ENCODE results near the gene TTF1.

TTF1 gene

DNA sequence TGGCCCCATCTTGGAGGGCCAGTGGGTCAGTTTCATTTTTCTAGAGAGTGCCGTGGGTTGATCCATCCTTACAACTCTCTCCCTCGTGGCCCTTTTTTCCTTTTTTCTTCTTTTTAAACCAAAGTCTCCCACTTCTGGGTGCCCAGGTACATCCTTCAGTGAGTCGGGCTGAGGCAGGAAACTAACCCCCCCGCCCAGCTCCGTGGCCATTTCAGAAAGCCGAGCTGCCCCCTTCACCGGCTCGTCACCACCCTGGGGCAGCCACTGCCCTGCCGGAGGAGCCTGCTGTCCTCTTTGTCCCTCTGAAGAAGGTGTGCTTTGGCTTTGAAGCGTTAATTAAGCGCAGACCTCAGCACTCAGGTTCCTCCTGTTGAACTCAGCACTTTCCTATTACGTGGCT, 8.5 kb upstream of the TTF1 start:
- Histone ChIP-seq H3K36me3 (ENCODE audit: control insufficient read depth in 5 of 5, insufficient read depth in 5 of 5, low read length in 5 of 5) (no peaks in the 10 kb centered on the region), H3K27ac (ENCODE audit: low read depth, low read length) (no peak overlapping the region), H3K9me3 (ENCODE audit: control insufficient read depth in 5 of 5, low read length in 5 of 5) (no peaks in the 10 kb centered on the region), H3K9ac (ENCODE audit: low read length in 5 of 5) (no peak overlapping the region), H3K4me1 (ENCODE audit: control insufficient read depth in 5 of 5, insufficient read depth in 5 of 5, low read length in 5 of 5) (peaks cover 0 to 13% (median 11%) of the 10 kb centered on the region in 5 donors), H3K4me3 (ENCODE audit: low read depth in 1 of 5, low read length in 5 of 5) (no peak overlapping the region), H3K27me3 (ENCODE audit: control insufficient read depth in 5 of 5, insufficient read depth in 4 of 5, low read length in 5 of 5) (peaks cover 39 to 78% (median 57%) of the 10 kb centered on the region in 5 donors)

DNA sequence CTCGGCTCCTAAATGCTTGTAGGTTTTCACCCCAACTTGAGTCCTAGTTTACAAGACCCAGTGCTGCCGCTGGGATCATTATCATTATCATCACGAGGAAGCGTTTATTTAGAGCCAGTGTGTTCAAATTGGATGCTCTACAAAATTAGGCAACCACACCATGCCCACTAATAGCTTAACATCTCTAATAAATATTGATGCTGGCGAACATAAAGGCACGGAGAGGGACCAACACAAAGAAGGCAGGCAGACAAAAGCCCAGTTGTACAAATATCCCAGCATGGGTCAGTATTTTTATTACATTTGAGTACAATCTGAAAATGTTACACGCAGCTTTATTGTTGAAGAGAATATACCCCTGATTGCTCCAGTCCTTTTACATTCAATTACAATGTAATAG, 8.1 kb upstream of the TTF1 start:
- Histone ChIP-seq H3K4me1 (ENCODE audit: control insufficient read depth in 5 of 5, insufficient read depth in 5 of 5, low read length in 5 of 5) (peaks cover 0 to 18% (median 16%) of the 10 kb centered on the region in 5 donors), H3K36me3 (ENCODE audit: control insufficient read depth in 5 of 5, insufficient read depth in 5 of 5, low read length in 5 of 5) (no peaks in the 10 kb centered on the region), H3K4me3 (ENCODE audit: low read depth in 1 of 5, low read length in 5 of 5) (no peak overlapping the region), H3K27ac (ENCODE audit: low read depth, low read length) (no peak overlapping the region), H3K9ac (ENCODE audit: low read length in 5 of 5) (no peak overlapping the region), H3K9me3 (ENCODE audit: control insufficient read depth in 5 of 5, low read length in 5 of 5) (no peaks in the 10 kb centered on the region), H3K27me3 (ENCODE audit: control insufficient read depth in 5 of 5, insufficient read depth in 4 of 5, low read length in 5 of 5) (peaks cover 40 to 79% (median 59%) of the 10 kb centered on the region in 5 donors)

DNA sequence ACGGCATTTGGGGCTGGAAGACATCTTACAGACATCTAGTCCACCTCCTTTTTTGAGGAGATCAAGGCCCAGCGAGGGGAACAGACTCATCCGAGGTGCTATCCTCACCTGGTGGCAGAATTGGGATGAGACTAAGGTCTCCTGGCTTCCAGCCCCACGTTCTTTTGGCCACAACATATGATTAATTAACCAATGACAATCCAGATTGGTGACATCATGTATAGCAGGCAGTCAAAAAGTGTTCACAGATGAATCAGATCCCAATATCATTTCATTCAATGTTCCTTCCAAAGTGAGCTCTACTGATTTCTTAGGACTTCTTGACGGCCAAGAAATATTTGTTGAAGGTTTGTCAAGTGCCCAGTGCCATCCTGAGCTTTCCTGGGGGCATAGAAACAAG, 7.3 kb upstream of the TTF1 start:
- peaks cover 43 to 80% (median 59%) of the 10 kb centered on the region in 5 donors for H3K27me3 ChIP-seq (ENCODE audit: control insufficient read depth in 5 of 5, insufficient read depth in 4 of 5, low read length in 5 of 5)
- H3K4me1 ChIP-seq (ENCODE audit: control insufficient read depth in 5 of 5, insufficient read depth in 5 of 5, low read length in 5 of 5): peaks cover 0 to 21% (median 19%) of the 10 kb centered on the region in 5 donors
- H3K9ac ChIP-seq (ENCODE audit: low read length in 5 of 5): no peak overlapping the region
- no peaks in the 10 kb centered on the region for H3K9me3 ChIP-seq (ENCODE audit: control insufficient read depth in 5 of 5, low read length in 5 of 5)
- H3K27ac ChIP-seq (ENCODE audit: low read depth, low read length): no peak overlapping the region
- H3K36me3 ChIP-seq (ENCODE audit: control insufficient read depth in 5 of 5, insufficient read depth in 5 of 5, low read length in 5 of 5): no peaks in the 10 kb centered on the region
- H3K4me3 ChIP-seq (ENCODE audit: low read depth in 1 of 5, low read length in 5 of 5): no peak overlapping the region

DNA sequence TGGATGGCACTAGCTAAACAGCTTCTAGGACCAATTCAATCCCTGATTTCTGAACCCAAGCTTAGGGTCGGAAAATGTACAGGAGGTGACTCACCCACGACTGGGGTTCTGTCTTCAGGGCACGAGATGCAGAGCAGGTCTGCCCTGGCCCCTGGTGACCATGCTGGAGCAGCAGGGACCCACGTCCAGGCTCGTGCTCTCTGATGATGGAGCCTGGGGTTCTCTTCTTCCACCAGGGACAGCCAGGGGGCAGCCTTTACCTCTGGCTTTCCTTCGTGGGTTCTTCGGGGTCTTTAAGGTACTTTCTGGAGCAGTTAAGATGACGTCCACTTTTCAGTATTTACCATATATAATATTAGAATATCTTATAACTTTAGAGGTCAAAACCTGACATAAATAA, 5.4 kb upstream of the TTF1 start:
- H3K36me3 ChIP-seq (ENCODE audit: control insufficient read depth in 5 of 5, insufficient read depth in 5 of 5, low read length in 5 of 5): no peaks in the 10 kb centered on the region
- no peaks in the 10 kb centered on the region for H3K9me3 ChIP-seq (ENCODE audit: control insufficient read depth in 5 of 5, low read length in 5 of 5)
- no peak overlapping the region for H3K9ac ChIP-seq (ENCODE audit: low read length in 5 of 5)
- no peak overlapping the region for H3K27ac ChIP-seq (ENCODE audit: low read depth, low read length)
- H3K4me1 ChIP-seq (ENCODE audit: control insufficient read depth in 5 of 5, insufficient read depth in 5 of 5, low read length in 5 of 5): peaks cover 0 to 23% (median 21%) of the 10 kb centered on the region in 5 donors
- peaks cover 36 to 62% (median 49%) of the 10 kb centered on the region in 5 donors for H3K27me3 ChIP-seq (ENCODE audit: control insufficient read depth in 5 of 5, insufficient read depth in 4 of 5, low read length in 5 of 5)
- H3K4me3 ChIP-seq (ENCODE audit: low read depth in 1 of 5, low read length in 5 of 5): no peak overlapping the region

GRCh38 chr9:132411091-132411508, 4.5 kb upstream of the TTF1 start:
- H3K27ac ChIP-seq (ENCODE audit: low read depth, low read length): no peak overlapping the region
- peak overlapping the region in 1 of 5 donors; percentile 35 for H3K9ac ChIP-seq (ENCODE audit: low read length in 5 of 5)
- no peaks in the 10 kb centered on the region for H3K36me3 ChIP-seq (ENCODE audit: control insufficient read depth in 5 of 5, insufficient read depth in 5 of 5, low read length in 5 of 5)
- H3K4me1 ChIP-seq (ENCODE audit: control insufficient read depth in 5 of 5, insufficient read depth in 5 of 5, low read length in 5 of 5): peaks cover 0 to 30% (median 27%) of the 10 kb centered on the region in 5 donors
- H3K4me3 ChIP-seq (ENCODE audit: low read depth in 1 of 5, low read length in 5 of 5): peak overlapping the region; percentile 13 to 58 (median 54)
- no peaks in the 10 kb centered on the region for H3K9me3 ChIP-seq (ENCODE audit: control insufficient read depth in 5 of 5, low read length in 5 of 5)
- peaks cover 36 to 62% (median 49%) of the 10 kb centered on the region in 5 donors for H3K27me3 ChIP-seq (ENCODE audit: control insufficient read depth in 5 of 5, insufficient read depth in 4 of 5, low read length in 5 of 5)

DNA sequence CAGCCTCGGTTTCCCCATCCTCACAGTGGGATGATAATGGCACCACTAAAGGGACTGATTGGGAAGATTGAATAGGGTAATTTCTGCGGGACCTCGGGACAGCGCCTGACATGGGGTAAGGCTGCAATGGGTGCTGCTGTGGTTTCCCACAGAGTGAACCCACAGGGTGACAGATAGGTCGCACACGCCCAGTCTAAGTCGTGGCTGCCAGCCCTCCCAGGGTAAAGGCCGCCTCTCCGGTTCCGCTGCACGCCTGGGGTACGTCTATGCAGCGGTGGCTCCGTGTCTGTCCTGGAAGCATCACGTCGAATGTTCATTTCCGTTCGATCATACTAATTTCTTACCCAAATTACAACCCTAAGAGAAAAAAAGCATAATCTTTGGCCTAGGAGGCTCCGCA, 4.0 kb upstream of the TTF1 start:
- Histone ChIP-seq H3K27ac (ENCODE audit: low read depth, low read length) (no peak overlapping the region), H3K4me3 (ENCODE audit: low read depth in 1 of 5, low read length in 5 of 5) (peak overlapping the region; percentile 13 to 58 (median 54)), H3K27me3 (ENCODE audit: control insufficient read depth in 5 of 5, insufficient read depth in 4 of 5, low read length in 5 of 5) (peaks cover 36 to 59% (median 46%) of the 10 kb centered on the region in 5 donors), H3K9me3 (ENCODE audit: control insufficient read depth in 5 of 5, low read length in 5 of 5) (no peaks in the 10 kb centered on the region), H3K36me3 (ENCODE audit: control insufficient read depth in 5 of 5, insufficient read depth in 5 of 5, low read length in 5 of 5) (no peaks in the 10 kb centered on the region), H3K4me1 (ENCODE audit: control insufficient read depth in 5 of 5, insufficient read depth in 5 of 5, low read length in 5 of 5) (peaks cover 3 to 34% (median 31%) of the 10 kb centered on the region in 5 donors), H3K9ac (ENCODE audit: low read length in 5 of 5) (peak overlapping the region in 3 of 5 donors; percentile 30 to 39 (median 35))

- H3K4me1 ChIP-seq (ENCODE audit: control insufficient read depth in 5 of 5, insufficient read depth in 5 of 5, low read length in 5 of 5): peaks cover 5 to 39% (median 34%) of the 10 kb centered on the region in 5 donors
- no peak within 1 kb of the TSS for H3K27ac ChIP-seq (ENCODE audit: low read depth, low read length)
- H3K27me3 ChIP-seq (ENCODE audit: control insufficient read depth in 5 of 5, insufficient read depth in 4 of 5, low read length in 5 of 5): peaks cover 34 to 54% (median 40%) of the 10 kb centered on the region in 5 donors
- peak within 1 kb of the TSS in 4 of 5 donors; percentile 30 to 56 (median 37) for H3K9ac ChIP-seq (ENCODE audit: low read length in 5 of 5)
- peak within 1 kb of the TSS; percentile 13 to 58 (median 54) for H3K4me3 ChIP-seq (ENCODE audit: low read depth in 1 of 5, low read length in 5 of 5)
- no peaks in the 10 kb centered on the region for H3K36me3 ChIP-seq (ENCODE audit: control insufficient read depth in 5 of 5, insufficient read depth in 5 of 5, low read length in 5 of 5)
- no peaks in the 10 kb centered on the region for H3K9me3 ChIP-seq (ENCODE audit: control insufficient read depth in 5 of 5, low read length in 5 of 5)
Measured at GRCh38 chr9:132409828-132410528, 3.3 kb upstream of the TTF1 start, which contains the start of gene CFAP77. Gene CFAP77, plus strand, starts transcription at chr9:132410211. Its CDS starts 61 bp downstream, at chr9:132410272.

GRCh38 chr9:132408521-132408920, 1.9 kb upstream of the TTF1 start:
- no peak overlapping the region for H3K9ac ChIP-seq (ENCODE audit: low read length in 5 of 5)

DNA sequence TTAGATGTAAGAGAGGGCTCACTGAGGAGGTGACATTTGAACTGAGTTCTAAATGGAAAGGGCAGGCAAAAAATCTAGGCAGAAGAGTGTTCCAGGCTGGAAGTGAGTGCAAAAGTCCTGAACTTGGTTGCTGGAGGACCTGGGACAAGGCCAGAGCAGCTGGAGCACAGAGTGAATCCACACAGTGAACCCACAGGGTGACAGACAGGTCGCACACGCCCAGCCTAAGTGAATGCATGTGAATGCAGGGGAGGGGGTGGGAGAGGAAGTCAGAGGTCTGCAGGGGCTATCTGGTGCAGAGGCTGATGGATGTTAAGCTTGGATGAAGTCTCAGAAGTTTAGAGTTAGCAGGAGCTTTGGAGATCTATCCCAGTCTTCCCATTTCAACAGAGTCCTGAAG, 556 bp upstream of the TTF1 start:
- Histone ChIP-seq H3K9me3 (ENCODE audit: control insufficient read depth in 5 of 5, low read length in 5 of 5) (no peaks in the 10 kb centered on the region), H3K9ac (ENCODE audit: low read length in 5 of 5) (peak overlapping the region in 2 of 5 donors; percentile 69 to 78), H3K36me3 (ENCODE audit: control insufficient read depth in 5 of 5, insufficient read depth in 5 of 5, low read length in 5 of 5) (peaks cover 0 to 10% (median 2%) of the 10 kb centered on the region in 5 donors), H3K27ac (ENCODE audit: low read depth, low read length) (peak overlapping the region; percentile 17), H3K4me3 (ENCODE audit: low read depth in 1 of 5, low read length in 5 of 5) (peak overlapping the region; percentile 81 to 95 (median 88)), H3K27me3 (ENCODE audit: control insufficient read depth in 5 of 5, insufficient read depth in 4 of 5, low read length in 5 of 5) (peaks cover 21 to 30% (median 26%) of the 10 kb centered on the region in 5 donors), H3K4me1 (ENCODE audit: control insufficient read depth in 5 of 5, insufficient read depth in 5 of 5, low read length in 5 of 5) (peaks cover 5 to 46% (median 37%) of the 10 kb centered on the region in 5 donors)

More at GRCh38 chr9:132408521-132408920, 1.9 kb upstream of the TTF1 start:
- H3K27me3 ChIP-seq (ENCODE audit: control insufficient read depth in 5 of 5, insufficient read depth in 4 of 5, low read length in 5 of 5): peaks cover 25 to 40% (median 29%) of the 10 kb centered on the region in 5 donors
- H3K36me3 ChIP-seq (ENCODE audit: control insufficient read depth in 5 of 5, insufficient read depth in 5 of 5, low read length in 5 of 5): peaks cover 0 to 3% (median 0%) of the 10 kb centered on the region in 5 donors
- H3K27ac ChIP-seq (ENCODE audit: low read depth, low read length): no peak overlapping the region
- H3K4me3 ChIP-seq (ENCODE audit: low read depth in 1 of 5, low read length in 5 of 5): no peak overlapping the region
- H3K9me3 ChIP-seq (ENCODE audit: control insufficient read depth in 5 of 5, low read length in 5 of 5): no peaks in the 10 kb centered on the region
- H3K4me1 ChIP-seq (ENCODE audit: control insufficient read depth in 5 of 5, insufficient read depth in 5 of 5, low read length in 5 of 5): peaks cover 5 to 46% (median 37%) of the 10 kb centered on the region in 5 donors

- Histone ChIP-seq H3K27ac (ENCODE audit: low read depth, low read length) (no peak overlapping the region), H3K36me3 (ENCODE audit: control insufficient read depth in 5 of 5, insufficient read depth in 5 of 5, low read length in 5 of 5) (peaks cover 5 to 25% (median 24%) of the 10 kb centered on the region in 5 donors), H3K9ac (ENCODE audit: low read length in 5 of 5) (peak overlapping the region in 1 of 5 donors; percentile 59), H3K4me3 (ENCODE audit: low read depth in 1 of 5, low read length in 5 of 5) (peak overlapping the region in 3 of 5 donors; percentile 17 to 29 (median 25)), H3K9me3 (ENCODE audit: control insufficient read depth in 5 of 5, low read length in 5 of 5) (no peaks in the 10 kb centered on the region), H3K4me1 (ENCODE audit: control insufficient read depth in 5 of 5, insufficient read depth in 5 of 5, low read length in 5 of 5) (peaks cover 5 to 25% (median 19%) of the 10 kb centered on the region in 5 donors), H3K27me3 (ENCODE audit: control insufficient read depth in 5 of 5, insufficient read depth in 4 of 5, low read length in 5 of 5) (peaks cover 0 to 3% (median 2%) of the 10 kb centered on the region in 5 donors)
Measured at GRCh38 chr9:132404228-132404881, 2.3 kb downstream of the TTF1 start.
